ENCODE data around the gene RBBP5.

- TF ChIP-seq CTCF (IDR thresholded peaks at IDR 0.05) (no peak), POLR2A (IDR thresholded peaks at IDR 0.05) (no peak), EP300 (IDR thresholded peaks at IDR 0.05) (no peak)
Measured at GRCh38 chr1:205062319-205062718, 59.5 kb downstream of the RBBP5 start.
